ENCODE measurements around the gene BORCS5.

BORCS5 gene

GRCh38 chr12:12510141-12510540 is 153.3 kb downstream of the BORCS5 start:
- no peaks in the 10 kb centered on the region for H3F3A ChIP-seq (ENCODE audit: insufficient read depth, low read length)
- no peaks in the 10 kb centered on the region for H4K20me1 ChIP-seq (ENCODE audit: insufficient read depth, low read length)
- H3K4me3 ChIP-seq (ENCODE audit: low read length): no peak overlapping the region
- TF ChIP-seq EZH2 (optimal IDR thresholded peaks at IDR 0.05; ENCODE audit: low read depth, low read length) (no peak), EZH2phosphoT487 (IDR thresholded peaks at IDR 0.05; ENCODE audit: low read length) (no peak), CTCF (IDR thresholded peaks at IDR 0.05; ENCODE audit: low read length) (no peak)
- no peaks in the 10 kb centered on the region for H3K4me1 ChIP-seq (ENCODE audit: low read length)
- H3K9me3 ChIP-seq (replicated peaks; ENCODE audit: insufficient read depth, low read length): no peaks in the 10 kb centered on the region
- DNase-seq: no peak
- no peak overlapping the region for H2AFZ ChIP-seq (ENCODE audit: low read length)
- no peak overlapping the region for H3K4me2 ChIP-seq (ENCODE audit: low read depth, low read length)
- H3K27ac ChIP-seq (ENCODE audit: low read length): no peak overlapping the region
- no peak overlapping the region for H3K9ac ChIP-seq (ENCODE audit: low read length)
- H3K9me2 ChIP-seq (replicated peaks; ENCODE audit: insufficient read depth, low read length): no peaks in the 10 kb centered on the region
- H3K36me3 ChIP-seq (replicated peaks; ENCODE audit: insufficient read depth, low read length): no peaks in the 10 kb centered on the region
- peaks cover 19% of the 10 kb centered on the region; the same call in 1 of the 2 replicates for H3K79me2 ChIP-seq (ENCODE audit: low read length)
- H3K27me3 ChIP-seq (replicated peaks; ENCODE audit: insufficient read depth, low read length): no peaks in the 10 kb centered on the region

GRCh38 chr12:12510551-12510950 is 153.7 kb downstream of the BORCS5 start:
- Histone ChIP-seq H3K79me2 (ENCODE audit: low read length) (peaks cover 19% of the 10 kb centered on the region; the same call in 1 of the 2 replicates), H2AFZ (ENCODE audit: low read length) (no peak overlapping the region), H3F3A (ENCODE audit: insufficient read depth, low read length) (no peaks in the 10 kb centered on the region), H3K27me3 (replicated peaks; ENCODE audit: insufficient read depth, low read length) (no peaks in the 10 kb centered on the region), H3K4me1 (ENCODE audit: low read length) (no peaks in the 10 kb centered on the region), H4K20me1 (ENCODE audit: insufficient read depth, low read length) (no peaks in the 10 kb centered on the region), H3K27ac (ENCODE audit: low read length) (no peak overlapping the region), H3K4me2 (ENCODE audit: low read depth, low read length) (no peak overlapping the region), H3K4me3 (ENCODE audit: low read length) (no peak overlapping the region), H3K9me3 (replicated peaks; ENCODE audit: insufficient read depth, low read length) (no peaks in the 10 kb centered on the region), H3K36me3 (replicated peaks; ENCODE audit: insufficient read depth, low read length) (no peaks in the 10 kb centered on the region), H3K9ac (ENCODE audit: low read length) (no peak overlapping the region), H3K9me2 (replicated peaks; ENCODE audit: insufficient read depth, low read length) (no peaks in the 10 kb centered on the region)
- TF ChIP-seq CTCF (IDR thresholded peaks at IDR 0.05; ENCODE audit: low read length) (no peak), EZH2phosphoT487 (IDR thresholded peaks at IDR 0.05; ENCODE audit: low read length) (no peak)
- no peak for DNase-seq

- Histone ChIP-seq H3K9ac (ENCODE audit: low read length) (no peak overlapping the region), H3K4me2 (ENCODE audit: low read depth, low read length) (no peak overlapping the region), H3F3A (ENCODE audit: insufficient read depth, low read length) (no peaks in the 10 kb centered on the region), H3K79me2 (ENCODE audit: low read length) (peaks cover 19% of the 10 kb centered on the region; the same call in 1 of the 2 replicates), H3K9me2 (replicated peaks; ENCODE audit: insufficient read depth, low read length) (no peaks in the 10 kb centered on the region), H3K4me1 (ENCODE audit: low read length) (no peaks in the 10 kb centered on the region), H3K4me3 (ENCODE audit: low read length) (no peak overlapping the region), H3K27ac (ENCODE audit: low read length) (no peak overlapping the region), H2AFZ (ENCODE audit: low read length) (no peak overlapping the region), H3K9me3 (replicated peaks; ENCODE audit: insufficient read depth, low read length) (no peaks in the 10 kb centered on the region), H3K36me3 (replicated peaks; ENCODE audit: insufficient read depth, low read length) (no peaks in the 10 kb centered on the region), H4K20me1 (ENCODE audit: insufficient read depth, low read length) (no peaks in the 10 kb centered on the region), H3K27me3 (replicated peaks; ENCODE audit: insufficient read depth, low read length) (no peaks in the 10 kb centered on the region)
- no peak for DNase-seq
- TF ChIP-seq EZH2 (optimal IDR thresholded peaks at IDR 0.05; ENCODE audit: low read depth, low read length) (no peak), CTCF (IDR thresholded peaks at IDR 0.05; ENCODE audit: low read length) (no peak), EZH2phosphoT487 (IDR thresholded peaks at IDR 0.05; ENCODE audit: low read length) (no peak)
Observed at GRCh38 chr12:12511021-12511783, 154.3 kb downstream of the BORCS5 start.
